H1 (cell line): ENCODE data around the gene PACSIN2. TPM values are rescaled to one million over a fixed set of nuclear protein-coding genes. Genes with fewer than 3 reads are reported as not detected.

Source experiments
- CBX8 ChIP-seq: fragments of 300-800, 300-1000 bp; sonication (generic); IDR thresholded peaks from 2 replicates; pipeline ENCODE4 v1.7.1; 2016; ENCODE audit warnings: low read depth, low read length, borderline replicate concordance
- CTCF ChIP-seq, 3 experiments: IDR thresholded peaks; 1 replicate in 2 of 3; 2 replicates in 1 of 3; pipeline versions ENCODE4 v1.5.1 to v1.6.1; 2011; ENCODE audit warnings: low read length in 3 of 3, mild to moderate bottlenecking in 3 of 3, inconsistent platforms in 2 of 3, low read depth in 1 of 3, moderate library complexity in 1 of 3; ENCODE audit not compliant: insufficient read depth in 1 of 3; ENCODE audit errors: control extremely low read depth in 1 of 3
- FOSL1 ChIP-seq: IDR thresholded peaks from 2 replicates; pipeline ENCODE4 v1.6.1; 2011; ENCODE audit warnings: mild to moderate bottlenecking, low read depth, low read length, moderate library complexity; ENCODE audit not compliant: insufficient read depth
- HDAC2 ChIP-seq, 2 experiments: fragments of 300-600 bp in 1 of 2; sonication (generic) in 1 of 2; IDR thresholded peaks; 2 replicates each; pipeline ENCODE4 v1.6.1; 2011 to 2012; ENCODE audit warnings: low read depth in 2 of 2, low read length in 2 of 2, mild to moderate bottlenecking in 2 of 2, moderate library complexity in 2 of 2, borderline replicate concordance in 1 of 2, inconsistent platforms in 1 of 2
- NRF1 ChIP-seq: IDR thresholded peaks from 2 replicates; pipeline ENCODE4 v1.6.1; 2011; ENCODE audit warnings: mild to moderate bottlenecking, low read depth, low read length, improper control_type of control experiment
- PHF8 ChIP-seq: fragments of 200-600 bp; sonication (generic); conservative IDR thresholded peaks from 2 replicates; pipeline ENCODE4 v1.7.1; 2012; ENCODE audit warnings: low read depth, mild to moderate bottlenecking, inconsistent platforms, low read length, moderate library complexity
- POU5F1 ChIP-seq: IDR thresholded peaks from 2 replicates; pipeline ENCODE4 v1.6.1; 2011; ENCODE audit warnings: low read depth, mild to moderate bottlenecking, low read length, moderate library complexity
- SUZ12 ChIP-seq: fragments of 200-600 bp; sonication (generic); IDR thresholded peaks from 2 replicates; pipeline ENCODE4 v1.6.1; 2012; ENCODE audit warnings: mild to moderate bottlenecking, inconsistent platforms, low read length, moderate library complexity, mixed read lengths
- polyA plus RNA-seq, 7 experiments: library from polyadenylated mRNA; depleted of rRNA in 3 of 7; stranded (reverse) in 5 of 7; unstranded in 2 of 7; fragments of >200 nt in 5 of 7; fragments of 200-250 nt in 2 of 7; gene quantifications; 1 replicate in 5 of 7; 2 replicates in 1 of 7; 4 replicates in 1 of 7; pipeline versions ENCODE4 v1.2.1 to v1.2.3, GENCODE V29; 2011 to 2013; ENCODE audit warnings: missing spikeins in 2 of 7, mixed read lengths in 2 of 7
- total RNA-seq: library from RNA; stranded (reverse); fragmentation: NEBNext Ultra II Directional; extraction: Animal tissue kit (Norgen Biotek cat#: 25700); gene quantifications from 2 replicates; pipeline ENCODE4 v1.2.1, GENCODE V29; 2021

The PACSIN2 gene
- total and polyA plus RNA-seq, 2 of the 8 experiments (the other 6 are each of a cell fraction or from before 2014, with no cell fraction given), result 44.8 to 64.2 TPM

- peak in 1 of 2 experiments; percentile 81; a peak in 2 of 4 replicates for TF ChIP-seq HDAC2 (IDR thresholded peaks at IDR 0.05; ENCODE audit: borderline replicate concordance in 1 of 2, low read depth in 2 of 2, low read length in 2 of 2)
- TF ChIP-seq CBX8, result no peak
- no peak for TF ChIP-seq FOSL1
- TF ChIP-seq NRF1, result no peak
- TF ChIP-seq SUZ12, result no peak
- no peak for TF ChIP-seq CTCF (IDR thresholded peaks at IDR 0.05; ENCODE audit: control extremely low read depth in 1 of 3, insufficient read depth in 1 of 3, low read depth in 1 of 3, low read length in 3 of 3)
- TF ChIP-seq PHF8, result no peak
- peak; percentile 74; the same call in 1 of the 2 replicates for TF ChIP-seq POU5F1
Measured at GRCh38 chr22:42964994-42965699, 49.8 kb downstream of the PACSIN2 start (continued).
